Bone marrow (tissue), 2 donors: ENCODE results near the gene TMEM253.
A peak's percentile ranks its signal among the peaks of the same experiment; 100 is the strongest.

ENCODE experiments used
- DNase-seq, 2 donors: peaks; one replicate each; lab custom pipeline; 2025; lab: John Stamatoyannopoulos, UW

TMEM253 gene

GRCh38 chr14:21104448-21105060, 3.7 kb downstream of the TMEM253 start:
- DNase-seq = peak; percentile 48 to 70

GRCh38 chr14:21105095-21105494, 4.2 kb downstream of the TMEM253 start:
- no peak for DNase-seq

GRCh38 chr14:21106176-21106497, 5.3 kb downstream of the TMEM253 start:
- no peak for DNase-seq

GRCh38 chr14:21106498-21107282, 5.8 kb downstream of the TMEM253 start:
- DNase-seq = peak; percentile 25 to 56

DNA sequence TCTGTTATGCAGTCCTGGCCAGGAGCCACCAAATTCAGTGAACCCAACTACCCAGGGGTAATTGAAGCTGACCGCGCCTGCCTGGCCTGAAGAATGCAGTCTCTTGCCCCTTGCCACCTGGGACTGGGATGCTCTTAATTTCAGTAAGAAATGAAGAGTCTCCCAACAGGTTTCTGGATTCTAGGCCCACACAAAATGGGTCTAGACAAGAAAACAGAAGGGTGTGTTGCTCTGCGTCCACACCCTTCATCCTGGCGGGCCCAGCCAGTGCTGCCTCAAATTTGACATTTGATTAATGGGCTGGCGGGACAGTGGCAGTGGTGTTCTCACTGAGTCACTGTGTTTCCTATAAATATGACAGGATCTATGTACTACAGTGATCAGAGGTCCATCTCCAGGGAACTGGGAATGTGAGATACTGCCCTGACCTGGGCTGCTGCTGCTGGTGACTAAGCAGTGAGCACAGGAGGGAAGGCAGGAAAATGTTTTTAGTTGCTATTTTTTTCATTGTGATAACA, 6.5 kb downstream of the TMEM253 start:
- no peak for DNase-seq

DNA sequence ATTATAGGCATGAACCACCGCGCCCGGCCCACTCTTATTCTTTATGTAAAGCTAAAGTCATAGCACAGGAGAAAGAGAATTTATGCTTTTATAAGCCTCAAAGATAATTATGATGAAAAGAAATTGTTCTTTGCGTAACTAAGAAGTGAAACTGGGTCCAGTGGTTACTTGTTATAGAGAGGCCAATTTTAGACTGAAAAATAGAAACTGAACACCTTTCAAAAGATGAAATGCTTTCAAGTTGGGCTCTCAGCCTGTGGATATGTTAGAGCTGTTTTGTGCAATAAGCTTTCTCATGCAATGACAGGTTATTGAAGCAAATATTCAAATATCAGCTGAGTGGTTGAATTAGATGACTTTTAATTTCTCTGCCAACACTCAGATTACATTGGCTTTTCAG, 7.9 kb downstream of the TMEM253 start:
- DNase-seq = no peak

GRCh38 chr14:21109377-21110138, 8.7 kb downstream of the TMEM253 start:
- no peak for DNase-seq

- no peak for DNase-seq
These were observed 11.4 kb downstream of the TMEM253 start for GRCh38 chr14:21112255-21112654.

DNA sequence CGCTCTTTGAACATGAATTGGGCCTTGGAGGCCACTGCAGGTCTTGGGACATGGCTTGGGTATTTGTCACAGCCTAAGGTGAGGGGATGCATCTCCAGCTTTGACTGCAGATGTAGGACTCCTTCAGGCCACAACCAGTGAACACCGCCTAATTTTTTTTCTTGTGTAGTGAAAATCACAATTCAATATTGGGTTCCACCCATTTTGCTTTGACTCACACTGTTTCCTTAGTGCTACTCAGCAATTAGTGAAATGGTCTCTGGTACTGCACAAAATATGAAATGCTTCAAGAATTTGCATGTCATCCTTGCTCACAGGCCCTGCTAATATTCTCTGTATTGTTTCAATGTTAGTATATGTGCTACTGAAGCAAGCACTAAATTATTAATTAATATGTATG, 12.5 kb downstream of the TMEM253 start:
- no peak for DNase-seq

DNA sequence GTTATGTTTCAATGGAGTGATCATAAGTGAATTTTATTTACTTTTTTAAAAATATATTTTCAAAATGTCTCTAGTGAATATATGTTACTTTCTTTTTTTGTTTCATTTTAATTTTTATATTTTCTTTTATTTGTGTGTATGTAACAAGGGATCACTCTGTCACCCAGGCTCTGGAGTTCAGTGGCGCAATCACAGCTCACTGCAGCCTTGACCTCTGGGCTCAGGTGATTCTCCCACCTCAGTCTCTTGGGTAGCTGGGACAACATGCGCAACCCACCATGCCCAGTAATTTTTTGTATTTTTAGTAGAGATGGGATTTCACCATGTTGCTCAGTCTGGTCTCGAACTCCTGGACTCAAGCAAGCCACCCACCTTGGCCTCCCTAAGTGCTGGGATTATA, 18.1 kb downstream of the TMEM253 start:
- DNase-seq = no peak

GRCh38 chr14:21120686-21121085, 19.8 kb downstream of the TMEM253 start:
- no peak for DNase-seq

- DNase-seq = no peak
These were observed 20.3 kb downstream of the TMEM253 start for GRCh38 chr14:21121122-21121521.

- DNase-seq = no peak
These were observed 22.6 kb downstream of the TMEM253 start for GRCh38 chr14:21123429-21123828.

DNA sequence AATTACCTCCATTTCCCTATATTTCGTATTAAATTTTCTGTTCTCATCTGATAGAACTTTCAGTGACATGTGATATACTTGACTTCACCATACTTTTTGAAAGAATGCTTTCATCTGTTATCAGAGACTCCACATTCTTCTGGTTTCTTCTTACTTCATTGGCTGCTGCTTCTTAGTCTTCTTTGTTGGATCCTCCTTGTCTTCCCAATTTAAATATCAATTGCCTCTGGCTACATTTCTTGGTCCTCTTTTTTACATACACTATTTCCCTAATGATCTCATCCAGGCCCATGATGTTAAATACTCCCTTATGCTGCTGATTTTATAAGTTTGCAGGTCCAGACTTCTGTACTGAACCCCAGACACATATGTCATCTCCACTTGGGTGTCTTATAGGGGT, 33.0 kb downstream of the TMEM253 start:
- DNase-seq = no peak

DNA sequence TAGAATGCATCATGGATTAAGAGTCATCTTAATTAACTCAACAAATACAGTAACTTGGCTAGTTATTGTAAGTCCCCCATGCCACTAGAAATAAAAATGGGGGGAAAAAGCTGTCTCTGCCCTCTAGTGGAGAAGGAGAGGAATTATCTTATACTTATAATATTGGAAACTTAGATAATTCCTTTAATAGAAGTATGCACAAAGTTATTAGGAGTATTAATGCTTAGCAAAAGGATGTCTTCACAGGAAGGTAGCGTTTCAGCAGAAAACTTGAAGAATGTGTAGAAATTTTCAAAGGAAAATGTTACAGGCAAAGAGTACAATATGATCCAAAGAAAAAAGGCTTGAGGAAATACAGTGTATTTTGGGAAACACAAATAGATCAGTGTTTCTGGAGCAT, 35.2 kb downstream of the TMEM253 start:
- DNase-seq = no peak

- no peak for DNase-seq
These were observed 41.5 kb downstream of the TMEM253 start for GRCh38 chr14:21142357-21142756.

DNA sequence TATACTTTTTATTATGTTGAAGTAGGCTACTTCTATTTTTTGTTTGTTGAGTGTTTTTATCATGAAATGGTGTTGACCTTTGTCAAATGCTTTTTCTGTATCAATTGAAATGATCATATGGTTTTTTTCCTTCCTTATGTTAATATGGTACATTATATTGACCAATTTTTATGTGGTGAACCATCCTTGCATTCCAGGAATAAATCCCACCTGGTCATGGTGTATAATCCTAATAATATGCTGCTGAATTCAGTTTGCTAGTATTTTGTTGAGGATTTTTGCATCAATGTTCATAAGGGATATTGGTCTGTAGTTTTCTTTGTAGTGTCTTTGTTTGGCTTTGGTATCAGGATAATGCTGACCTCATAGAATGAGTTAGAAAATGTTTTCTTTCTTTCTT, 44.6 kb downstream of the TMEM253 start:
- DNase-seq = no peak

GRCh38 chr14:21149641-21150367, 48.9 kb downstream of the TMEM253 start:
- no peak for DNase-seq
